GM23338 (cell line): Measurements from ENCODE around the gene FCHSD2.

Experiments
- CREB1 ChIP-seq: fragments of 250-450 bp; sonication (Bioruptor Pico); IDR thresholded peaks from 2 replicates; pipeline ENCODE4 v1.5.0; 2020; ENCODE audit warnings: low read depth, mild to moderate bottlenecking, moderate library complexity
- CTCF ChIP-seq, 2 experiments: fragments of 200-600 bp in 1 of 2; sonication (generic) in 1 of 2; conservative IDR thresholded peaks; 2 replicates each; pipeline versions ENCODE4 v1.5.1 to v1.6.1; 2016 to 2017; ENCODE audit warnings: antibody characterized with exemption in 2 of 2, low read depth in 2 of 2, mild to moderate bottlenecking in 2 of 2, moderate library complexity in 1 of 2
- ETS1 ChIP-seq: IDR thresholded peaks from 2 replicates; pipeline ENCODE4 v1.6.1; 2016; ENCODE audit warnings: antibody characterized with exemption
- EZH2 ChIP-seq: fragments of 200-600 bp; sonication (generic); IDR thresholded peaks from one replicate; pipeline ENCODE4 v1.8.0; 2017; ENCODE audit warnings: antibody characterized with exemption, mild to moderate bottlenecking, low read depth; ENCODE audit not compliant: unreplicated experiment
- EZH2phosphoT487 ChIP-seq: fragments of 200-600 bp; sonication (generic); IDR thresholded peaks from one replicate; pipeline ENCODE4 v1.8.1; 2018; ENCODE audit warnings: antibody characterized with exemption; ENCODE audit not compliant: unreplicated experiment
- JUNB ChIP-seq: IDR thresholded peaks from one replicate; pipeline ENCODE4 v1.6.1; 2016; ENCODE audit warnings: antibody characterized with exemption; ENCODE audit not compliant: unreplicated experiment
- NANOG ChIP-seq: IDR thresholded peaks from 2 replicates; pipeline ENCODE4 v1.6.1; 2016; ENCODE audit warnings: antibody characterized with exemption, borderline replicate concordance
- POLR2AphosphoS5 ChIP-seq: IDR thresholded peaks from 2 replicates; pipeline ENCODE4 v1.6.1; 2016; ENCODE audit warnings: antibody characterized with exemption, low read depth
- REST ChIP-seq: IDR thresholded peaks from one replicate; pipeline ENCODE4 v1.6.1; 2018; ENCODE audit warnings: antibody characterized with exemption; ENCODE audit not compliant: unreplicated experiment
- STAT1 ChIP-seq: IDR thresholded peaks from one replicate; pipeline ENCODE4 v1.6.1; 2016; ENCODE audit warnings: antibody characterized with exemption; ENCODE audit not compliant: unreplicated experiment
- ZNF114 ChIP-seq: fragments of 250-450 bp; sonication (Bioruptor Pico); IDR thresholded peaks from 2 replicates; pipeline ENCODE4 v1.5.0; 2020; ENCODE audit warnings: mild to moderate bottlenecking, moderate library complexity
- ZNF331 ChIP-seq: fragments of 250-450 bp; sonication (Bioruptor Pico); IDR thresholded peaks from 2 replicates; pipeline ENCODE4 v1.5.0; 2020; ENCODE audit warnings: low read depth, mild to moderate bottlenecking, moderate library complexity
- ZNF462 ChIP-seq: fragments of 250-450 bp; sonication (Bioruptor Pico); IDR thresholded peaks from 2 replicates; pipeline ENCODE4 v1.5.0; 2020; ENCODE audit warnings: mild to moderate bottlenecking, moderate library complexity

GRCh38 chr11:73173755-73174494, 31.8 kb upstream of the FCHSD2 start:
- TF ChIP-seq EZH2 (no peak), CTCF (conservative IDR thresholded peaks at IDR 0.05; ENCODE audit: low read depth in 2 of 2) (no peak), ETS1 (no peak), POLR2AphosphoS5 (no peak), REST (no peak), EZH2phosphoT487 (no peak), JUNB (no peak), ZNF114 (CRISPR knock-in tag) (no peak), ZNF331 (CRISPR knock-in tag) (no peak), CREB1 (CRISPR knock-in tag) (no peak), ZNF462 (CRISPR knock-in tag) (no peak), NANOG (no peak), STAT1 (no peak)
